ENCODE measurements around the gene MPP2. TPM values are rescaled to one million over a fixed set of nuclear protein-coding genes. Genes with fewer than 3 reads are reported as not detected.
"Not testable (repeated sequence)": the region's sequence is repeated elsewhere in the genome, so short reads cannot be mapped to it uniquely, and the experiment has no call there.

The MPP2 gene
- total and polyA plus RNA-seq, 4 donors = 0.05 to 0.25 (median 0.09) TPM

- H3K4me1 ChIP-seq (ENCODE audit: control insufficient read depth in 4 of 4, insufficient read depth in 4 of 4, low read length in 3 of 4) = peaks cover 0 to 6% (median 4%) of the 10 kb centered on the region in 4 donors
- TF ChIP-seq, protein P1, sequence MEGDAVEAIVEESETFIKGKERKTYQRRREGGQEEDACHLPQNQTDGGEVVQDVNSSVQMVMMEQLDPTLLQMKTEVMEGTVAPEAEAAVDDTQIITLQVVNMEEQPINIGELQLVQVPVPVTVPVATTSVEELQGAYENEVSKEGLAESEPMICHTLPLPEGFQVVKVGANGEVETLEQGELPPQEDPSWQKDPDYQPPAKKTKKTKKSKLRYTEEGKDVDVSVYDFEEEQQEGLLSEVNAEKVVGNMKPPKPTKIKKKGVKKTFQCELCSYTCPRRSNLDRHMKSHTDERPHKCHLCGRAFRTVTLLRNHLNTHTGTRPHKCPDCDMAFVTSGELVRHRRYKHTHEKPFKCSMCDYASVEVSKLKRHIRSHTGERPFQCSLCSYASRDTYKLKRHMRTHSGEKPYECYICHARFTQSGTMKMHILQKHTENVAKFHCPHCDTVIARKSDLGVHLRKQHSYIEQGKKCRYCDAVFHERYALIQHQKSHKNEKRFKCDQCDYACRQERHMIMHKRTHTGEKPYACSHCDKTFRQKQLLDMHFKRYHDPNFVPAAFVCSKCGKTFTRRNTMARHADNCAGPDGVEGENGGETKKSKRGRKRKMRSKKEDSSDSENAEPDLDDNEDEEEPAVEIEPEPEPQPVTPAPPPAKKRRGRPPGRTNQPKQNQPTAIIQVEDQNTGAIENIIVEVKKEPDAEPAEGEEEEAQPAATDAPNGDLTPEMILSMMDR (IDR thresholded peaks at IDR 0.05; ENCODE audit: low read depth, low read length, missing input control) = peak; percentile 33
- no peak for TF ChIP-seq FOXA1 (IDR thresholded peaks at IDR 0.05)
- TF ChIP-seq RAD21 (IDR thresholded peaks at IDR 0.05) = peak in 1 of 2 donors; percentile 69
- no peaks in the 10 kb centered on the region for H3K9me3 ChIP-seq (ENCODE audit: control insufficient read depth in 4 of 4, low read length in 3 of 4)
- no peaks in the 10 kb centered on the region for H3K36me3 ChIP-seq (ENCODE audit: control insufficient read depth in 4 of 4, insufficient read depth in 3 of 4, low read depth in 1 of 4, low read length in 3 of 4)
- no peak overlapping the region for H3K4me3 ChIP-seq (ENCODE audit: low read depth in 1 of 3, low read length in 3 of 3)
- H3K9ac ChIP-seq (ENCODE audit: low read depth in 1 of 2, low read length in 2 of 2) = no peak overlapping the region
- no peak overlapping the region for H3K27ac ChIP-seq (ENCODE audit: low read depth in 1 of 2, low read length in 2 of 2)
- no peaks in the 10 kb centered on the region for H3K27me3 ChIP-seq (ENCODE audit: control insufficient read depth in 4 of 4, insufficient read depth in 4 of 4, low read length in 3 of 4)
- WGBS = 78% methylated on average over 7 of the region's 7 CpGs
- peak; percentile 66 for DNase-seq (ENCODE audit: low spot score)
Measured at GRCh38 chr17:43940630-43941029, 33.3 kb upstream of the MPP2 start.

DNA sequence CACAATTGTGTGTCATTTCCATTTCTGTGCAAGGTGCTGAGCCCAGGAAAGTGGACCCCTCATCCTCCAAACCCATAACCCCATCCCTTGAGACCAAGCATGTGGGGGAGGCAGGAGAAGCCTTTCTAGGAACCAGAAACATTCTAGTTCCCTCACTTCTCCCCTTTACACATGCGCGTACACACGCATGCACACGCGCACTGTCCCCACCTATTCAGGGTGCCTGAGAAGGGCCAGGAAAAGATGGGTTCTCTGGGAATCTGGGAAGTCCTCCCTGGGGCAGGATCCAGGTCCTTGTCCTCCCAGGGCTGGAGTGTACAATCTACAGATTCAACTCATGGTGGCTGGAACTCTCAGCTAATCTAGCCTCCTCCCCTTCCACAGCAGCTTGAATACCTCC, 32.5 kb upstream of the MPP2 start:
- H3K4me1 ChIP-seq (ENCODE audit: control insufficient read depth in 4 of 4, insufficient read depth in 4 of 4, low read length in 3 of 4) = peaks cover 0 to 6% (median 4%) of the 10 kb centered on the region in 4 donors
- TF ChIP-seq GABPA (IDR thresholded peaks at IDR 0.05 in 1 of 2, conservative IDR thresholded peaks at IDR 0.05 in 1 of 2) (no peak), MAX (IDR thresholded peaks at IDR 0.05) (no peak), NR2F2 (IDR thresholded peaks at IDR 0.05) (no peak), RXRA (IDR thresholded peaks at IDR 0.05) (no peak), HNF4G (IDR thresholded peaks at IDR 0.05) (no peak), JUND (IDR thresholded peaks at IDR 0.05) (no peak), HNF4A (conservative IDR thresholded peaks at IDR 0.05) (no peak)
- TF ChIP-seq, protein P1 (IDR thresholded peaks at IDR 0.05; ENCODE audit: low read depth, low read length, missing input control) = no peak
- TF ChIP-seq, protein P2, sequence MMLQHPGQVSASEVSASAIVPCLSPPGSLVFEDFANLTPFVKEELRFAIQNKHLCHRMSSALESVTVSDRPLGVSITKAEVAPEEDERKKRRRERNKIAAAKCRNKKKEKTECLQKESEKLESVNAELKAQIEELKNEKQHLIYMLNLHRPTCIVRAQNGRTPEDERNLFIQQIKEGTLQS (IDR thresholded peaks at IDR 0.05) = no peak
- WGBS = 97% methylated on average over 5 of the region's 5 CpGs

DNA sequence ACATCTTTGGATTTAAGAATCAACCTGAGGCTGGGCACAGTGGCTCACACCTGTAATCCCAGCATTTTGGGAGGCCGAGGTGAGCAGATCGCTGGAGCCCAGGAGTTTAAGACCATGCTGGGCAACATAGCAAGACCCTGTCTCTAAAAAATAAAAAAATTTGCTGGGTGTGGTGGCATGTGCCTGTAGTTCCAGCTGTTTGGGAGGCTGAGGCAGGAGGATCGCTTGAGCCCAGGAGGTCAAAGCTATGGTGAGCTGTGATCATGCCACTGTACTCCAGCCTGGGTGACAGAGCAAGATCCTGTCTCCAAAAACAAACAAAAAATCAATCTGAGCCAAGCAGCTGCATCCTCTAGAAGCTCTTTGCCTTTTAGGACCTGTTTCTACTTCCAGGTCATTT, 32.1 kb upstream of the MPP2 start:
- H3K4me1 ChIP-seq (ENCODE audit: control insufficient read depth in 4 of 4, insufficient read depth in 4 of 4, low read length in 3 of 4); H3K27me3 ChIP-seq (ENCODE audit: control insufficient read depth in 4 of 4, insufficient read depth in 4 of 4, low read length in 3 of 4); DNase-seq (ENCODE audit: low spot score); H3K4me3 ChIP-seq (ENCODE audit: low read depth in 1 of 3, low read length in 3 of 3); H3K27ac ChIP-seq (ENCODE audit: low read depth in 1 of 2, low read length in 2 of 2); H3K9ac ChIP-seq (ENCODE audit: low read depth in 1 of 2, low read length in 2 of 2); H3K9me3 ChIP-seq (ENCODE audit: control insufficient read depth in 4 of 4, low read length in 3 of 4); H3K36me3 ChIP-seq (ENCODE audit: control insufficient read depth in 4 of 4, insufficient read depth in 3 of 4, low read depth in 1 of 4, low read length in 3 of 4): not testable (repeated sequence)
- 97% methylated on average over 3 of the region's 3 CpGs for WGBS

More for the DNA sequence above, 32.5 kb upstream of the MPP2 start:
- Histone ChIP-seq H3K4me3 (ENCODE audit: low read depth in 1 of 3, low read length in 3 of 3) (no peak overlapping the region), H3K27me3 (ENCODE audit: control insufficient read depth in 4 of 4, insufficient read depth in 4 of 4, low read length in 3 of 4) (no peaks in the 10 kb centered on the region), H3K36me3 (ENCODE audit: control insufficient read depth in 4 of 4, insufficient read depth in 3 of 4, low read depth in 1 of 4, low read length in 3 of 4) (no peaks in the 10 kb centered on the region), H3K9ac (ENCODE audit: low read depth in 1 of 2, low read length in 2 of 2) (no peak overlapping the region), H3K27ac (ENCODE audit: low read depth in 1 of 2, low read length in 2 of 2) (no peak overlapping the region), H3K9me3 (ENCODE audit: control insufficient read depth in 4 of 4, low read length in 3 of 4) (no peaks in the 10 kb centered on the region)
- no peak for DNase-seq (ENCODE audit: low spot score)

Data from liver (tissue), 9 donors.